GM23338 (cell line): ENCODE data around the gene MAP4.

Experiments
- CREB1 ChIP-seq: fragments of 250-450 bp; sonication (Bioruptor Pico); IDR thresholded peaks from 2 replicates; pipeline ENCODE4 v1.5.0; 2020; ENCODE audit warnings: low read depth, mild to moderate bottlenecking, moderate library complexity
- CTCF ChIP-seq, 2 experiments: fragments of 200-600 bp in 1 of 2; sonication (generic) in 1 of 2; conservative IDR thresholded peaks; 2 replicates each; pipeline versions ENCODE4 v1.5.1 to v1.6.1; 2016 to 2017; ENCODE audit warnings: antibody characterized with exemption in 2 of 2, low read depth in 2 of 2, mild to moderate bottlenecking in 2 of 2, moderate library complexity in 1 of 2
- ETS1 ChIP-seq: IDR thresholded peaks from 2 replicates; pipeline ENCODE4 v1.6.1; 2016; ENCODE audit warnings: antibody characterized with exemption
- EZH2 ChIP-seq: fragments of 200-600 bp; sonication (generic); IDR thresholded peaks from one replicate; pipeline ENCODE4 v1.8.0; 2017; ENCODE audit warnings: antibody characterized with exemption, mild to moderate bottlenecking, low read depth; ENCODE audit not compliant: unreplicated experiment
- EZH2phosphoT487 ChIP-seq: fragments of 200-600 bp; sonication (generic); IDR thresholded peaks from one replicate; pipeline ENCODE4 v1.8.1; 2018; ENCODE audit warnings: antibody characterized with exemption; ENCODE audit not compliant: unreplicated experiment
- JUNB ChIP-seq: IDR thresholded peaks from one replicate; pipeline ENCODE4 v1.6.1; 2016; ENCODE audit warnings: antibody characterized with exemption; ENCODE audit not compliant: unreplicated experiment
- POLR2AphosphoS5 ChIP-seq: IDR thresholded peaks from 2 replicates; pipeline ENCODE4 v1.6.1; 2016; ENCODE audit warnings: antibody characterized with exemption, low read depth
- REST ChIP-seq: IDR thresholded peaks from one replicate; pipeline ENCODE4 v1.6.1; 2018; ENCODE audit warnings: antibody characterized with exemption; ENCODE audit not compliant: unreplicated experiment
- STAT1 ChIP-seq: IDR thresholded peaks from one replicate; pipeline ENCODE4 v1.6.1; 2016; ENCODE audit warnings: antibody characterized with exemption; ENCODE audit not compliant: unreplicated experiment
- ZNF114 ChIP-seq: fragments of 250-450 bp; sonication (Bioruptor Pico); IDR thresholded peaks from 2 replicates; pipeline ENCODE4 v1.5.0; 2020; ENCODE audit warnings: mild to moderate bottlenecking, moderate library complexity
- ZNF331 ChIP-seq: fragments of 250-450 bp; sonication (Bioruptor Pico); IDR thresholded peaks from 2 replicates; pipeline ENCODE4 v1.5.0; 2020; ENCODE audit warnings: low read depth, mild to moderate bottlenecking, moderate library complexity
- ZNF462 ChIP-seq: fragments of 250-450 bp; sonication (Bioruptor Pico); IDR thresholded peaks from 2 replicates; pipeline ENCODE4 v1.5.0; 2020; ENCODE audit warnings: mild to moderate bottlenecking, moderate library complexity

- TF ChIP-seq EZH2phosphoT487 (no peak), CTCF (conservative IDR thresholded peaks at IDR 0.05; ENCODE audit: low read depth in 2 of 2) (no peak), EZH2 (no peak), ZNF114 (CRISPR knock-in tag) (no peak), ETS1 (no peak), POLR2AphosphoS5 (no peak), REST (no peak), ZNF331 (CRISPR knock-in tag) (no peak), ZNF462 (CRISPR knock-in tag) (no peak), JUNB (no peak), CREB1 (CRISPR knock-in tag) (no peak), STAT1 (no peak)
Measured at GRCh38 chr3:47838503-47838902, 177.7 kb downstream of the MAP4 start.
